NCI-H1930 (cell line): ENCODE data around the gene CXXC4.

ENCODE experiments used
- DNase-seq, 2 experiments: peaks; one replicate each; lab custom pipeline; 2025; lab: John Stamatoyannopoulos, UW

Gene CXXC4

GRCh38 chr4:104420766-104421165 lies 73.9 kb downstream of the CXXC4 start:
- no peak for DNase-seq
